Measurements from ENCODE around the gene FGFR3.

DNA sequence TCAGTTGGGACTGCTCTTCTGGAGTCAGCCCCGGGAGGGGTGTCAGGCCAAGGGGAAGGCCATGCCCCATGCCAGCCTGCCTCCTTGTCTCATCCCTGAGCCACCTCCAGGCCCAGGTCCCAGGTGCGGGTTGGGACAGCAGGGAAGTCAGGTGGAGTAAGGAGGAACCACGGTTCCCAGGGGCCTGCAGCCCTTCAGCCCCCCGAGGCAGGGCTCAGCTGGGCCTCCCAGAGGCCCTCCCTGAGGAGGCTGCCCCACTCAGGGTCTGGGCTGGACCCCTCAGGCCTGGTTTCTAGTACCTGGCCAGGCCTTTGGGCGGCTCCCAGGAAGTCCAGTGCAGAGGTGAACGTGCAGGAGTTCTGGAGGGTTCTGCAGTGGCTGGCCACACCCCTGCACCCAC lies 23.4 kb upstream of the FGFR3 start:
- TF ChIP-seq, protein P1, sequence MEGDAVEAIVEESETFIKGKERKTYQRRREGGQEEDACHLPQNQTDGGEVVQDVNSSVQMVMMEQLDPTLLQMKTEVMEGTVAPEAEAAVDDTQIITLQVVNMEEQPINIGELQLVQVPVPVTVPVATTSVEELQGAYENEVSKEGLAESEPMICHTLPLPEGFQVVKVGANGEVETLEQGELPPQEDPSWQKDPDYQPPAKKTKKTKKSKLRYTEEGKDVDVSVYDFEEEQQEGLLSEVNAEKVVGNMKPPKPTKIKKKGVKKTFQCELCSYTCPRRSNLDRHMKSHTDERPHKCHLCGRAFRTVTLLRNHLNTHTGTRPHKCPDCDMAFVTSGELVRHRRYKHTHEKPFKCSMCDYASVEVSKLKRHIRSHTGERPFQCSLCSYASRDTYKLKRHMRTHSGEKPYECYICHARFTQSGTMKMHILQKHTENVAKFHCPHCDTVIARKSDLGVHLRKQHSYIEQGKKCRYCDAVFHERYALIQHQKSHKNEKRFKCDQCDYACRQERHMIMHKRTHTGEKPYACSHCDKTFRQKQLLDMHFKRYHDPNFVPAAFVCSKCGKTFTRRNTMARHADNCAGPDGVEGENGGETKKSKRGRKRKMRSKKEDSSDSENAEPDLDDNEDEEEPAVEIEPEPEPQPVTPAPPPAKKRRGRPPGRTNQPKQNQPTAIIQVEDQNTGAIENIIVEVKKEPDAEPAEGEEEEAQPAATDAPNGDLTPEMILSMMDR (IDR thresholded peaks at IDR 0.05): no peak
- no peak for TF ChIP-seq SIN3A (IDR thresholded peaks at IDR 0.05; ENCODE audit: borderline replicate concordance, insufficient read depth, low read depth, low read length)
- no peak for TF ChIP-seq REST (IDR thresholded peaks at IDR 0.05; ENCODE audit: insufficient read depth in 1 of 2, low read depth in 2 of 2, low read length in 1 of 2)
